GM23248 (cell line): ENCODE results near the gene INTS4.
"Not testable (repeated sequence)": the region's sequence is repeated elsewhere in the genome, so short reads cannot be mapped to it uniquely, and the experiment has no call there.

Experiments
- EZH2 ChIP-seq: fragments of 200-600 bp; sonication (generic); IDR thresholded peaks from 2 replicates; pipeline ENCODE4 v1.6.1; 2018; ENCODE audit warnings: antibody characterized with exemption, mild to moderate bottlenecking; ENCODE audit not compliant: insufficient read depth, poor library complexity, severe bottlenecking
- EZH2phosphoT487 ChIP-seq: fragments of 200-600 bp; sonication (generic); IDR thresholded peaks from 2 replicates; pipeline ENCODE4 v1.6.1; 2018; ENCODE audit warnings: antibody characterized with exemption, moderate library complexity, mild to moderate bottlenecking, low read depth; ENCODE audit not compliant: insufficient read depth

DNA sequence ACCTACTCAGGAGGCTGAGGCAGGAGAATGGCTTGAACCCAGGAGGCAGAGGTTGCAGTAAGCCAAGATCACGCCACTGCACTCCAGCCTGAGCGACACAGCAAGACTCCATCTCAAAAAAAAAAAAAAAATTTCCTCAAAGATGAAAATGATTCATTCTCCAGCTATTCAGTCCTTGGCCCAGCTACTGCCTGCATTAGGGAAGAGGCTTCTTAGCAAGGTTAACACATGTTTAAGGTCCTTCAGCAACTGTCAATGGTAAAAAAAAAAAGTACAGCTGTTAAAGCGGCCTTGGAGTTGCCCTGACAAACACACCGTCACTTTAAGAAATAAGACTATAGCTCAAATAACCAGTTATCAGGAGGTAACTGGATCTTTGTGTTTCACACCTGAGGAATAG, 116.2 kb downstream of the INTS4 start:
- TF ChIP-seq EZH2phosphoT487, EZH2: not testable (repeated sequence)
